Epithelial cell of proximal tubule (primary cell): ENCODE data around the gene CACNG1. TPM values are rescaled to one million over a fixed set of nuclear protein-coding genes. Genes with fewer than 3 reads are reported as not detected.
"Not testable (repeated sequence)": the region's sequence is repeated elsewhere in the genome, so short reads cannot be mapped to it uniquely, and the experiment has no call there.

ENCODE experiments used
- DNase-seq: peaks from one replicate; pipeline ENCODE4 v3.0.0-alpha.2; 2011; ENCODE audit warnings: low read depth
- H3K4me3 ChIP-seq: 2 replicates; pipeline ENCODE4 v1.5.1; 2011; ENCODE audit warnings: low read depth, mild to moderate bottlenecking, low read length
- total RNA-seq: library from RNA; depleted of rRNA; stranded (reverse); fragments of >200 nt; gene quantifications from 2 replicates; pipeline ENCODE4 v1.2.3, GENCODE V29; 2015
- TF ChIP-seq, protein P1 (sequence below): conservative IDR thresholded peaks from 2 replicates; pipeline ENCODE4 v1.5.1; 2012; ENCODE audit warnings: low read depth, mild to moderate bottlenecking, low read length

Gene CACNG1
- total RNA-seq, 1 donor from 2014 or later: not detected

DNA sequence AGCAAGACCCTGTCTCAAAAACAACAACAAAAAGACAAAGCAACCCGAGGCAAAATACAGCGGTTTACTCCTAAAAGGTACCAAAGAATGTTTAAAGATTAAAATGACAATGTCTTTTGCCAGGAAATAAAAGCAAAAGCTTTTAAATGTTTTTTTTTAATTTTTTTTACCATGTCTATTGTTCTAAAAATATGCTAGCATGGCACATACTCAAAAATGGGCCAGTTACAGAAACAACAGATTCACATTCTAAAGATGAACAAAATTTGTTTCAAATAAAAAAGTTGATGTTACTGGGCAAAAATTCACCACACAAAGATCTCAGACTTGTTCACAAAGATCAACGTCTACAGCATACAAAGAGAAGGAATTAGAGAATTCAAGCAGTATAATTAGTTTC, 41.1 kb downstream of the CACNG1 start:
- TF ChIP-seq, protein P1, sequence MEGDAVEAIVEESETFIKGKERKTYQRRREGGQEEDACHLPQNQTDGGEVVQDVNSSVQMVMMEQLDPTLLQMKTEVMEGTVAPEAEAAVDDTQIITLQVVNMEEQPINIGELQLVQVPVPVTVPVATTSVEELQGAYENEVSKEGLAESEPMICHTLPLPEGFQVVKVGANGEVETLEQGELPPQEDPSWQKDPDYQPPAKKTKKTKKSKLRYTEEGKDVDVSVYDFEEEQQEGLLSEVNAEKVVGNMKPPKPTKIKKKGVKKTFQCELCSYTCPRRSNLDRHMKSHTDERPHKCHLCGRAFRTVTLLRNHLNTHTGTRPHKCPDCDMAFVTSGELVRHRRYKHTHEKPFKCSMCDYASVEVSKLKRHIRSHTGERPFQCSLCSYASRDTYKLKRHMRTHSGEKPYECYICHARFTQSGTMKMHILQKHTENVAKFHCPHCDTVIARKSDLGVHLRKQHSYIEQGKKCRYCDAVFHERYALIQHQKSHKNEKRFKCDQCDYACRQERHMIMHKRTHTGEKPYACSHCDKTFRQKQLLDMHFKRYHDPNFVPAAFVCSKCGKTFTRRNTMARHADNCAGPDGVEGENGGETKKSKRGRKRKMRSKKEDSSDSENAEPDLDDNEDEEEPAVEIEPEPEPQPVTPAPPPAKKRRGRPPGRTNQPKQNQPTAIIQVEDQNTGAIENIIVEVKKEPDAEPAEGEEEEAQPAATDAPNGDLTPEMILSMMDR: no peak
- no peak for DNase-seq
- no peak overlapping the region for H3K4me3 ChIP-seq

DNA sequence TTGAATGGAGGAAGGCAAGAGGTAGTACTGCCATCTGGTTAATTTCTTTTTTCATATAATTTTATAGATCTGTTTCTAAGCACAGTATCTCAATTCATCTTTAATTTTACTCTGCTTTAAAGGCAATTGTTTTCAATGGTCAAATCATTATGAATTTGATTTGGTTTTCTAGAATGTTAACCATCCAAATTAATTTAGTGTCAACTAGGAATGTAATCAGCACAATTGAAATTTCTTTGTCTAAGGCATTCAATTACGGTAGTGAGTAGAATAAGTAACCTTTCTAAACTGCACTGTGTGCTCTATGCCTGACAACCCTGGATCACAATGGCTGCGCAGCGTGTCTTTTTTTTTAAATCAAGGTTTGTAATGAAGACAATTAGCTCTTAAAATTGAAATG, 44.3 kb downstream of the CACNG1 start:
- TF ChIP-seq, protein P1: no peak
- no peak overlapping the region for H3K4me3 ChIP-seq

DNA sequence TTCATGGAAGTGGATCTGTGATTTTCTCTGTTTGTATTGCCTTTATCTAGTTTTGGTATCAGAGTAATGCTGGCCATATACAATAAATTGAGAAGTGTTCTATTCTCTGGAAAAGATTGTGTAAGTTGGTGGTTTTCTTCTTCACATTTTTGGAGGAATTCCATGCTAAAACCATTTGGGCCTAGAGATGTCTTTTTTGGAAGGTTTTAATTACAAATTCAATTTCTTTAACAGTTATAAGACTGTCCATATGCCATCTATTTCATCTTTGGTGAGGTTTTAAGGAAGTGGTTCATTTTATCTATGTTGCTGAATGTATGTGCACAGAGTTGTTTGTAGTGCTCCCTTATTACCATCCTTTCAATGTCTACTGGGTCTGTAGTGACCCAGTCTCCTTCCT, 46.0 kb downstream of the CACNG1 start:
- TF ChIP-seq, protein P1: no peak
- DNase-seq: no peak
- no peak overlapping the region for H3K4me3 ChIP-seq

More for the DNA sequence above, 44.3 kb downstream of the CACNG1 start:
- no peak for DNase-seq

DNA sequence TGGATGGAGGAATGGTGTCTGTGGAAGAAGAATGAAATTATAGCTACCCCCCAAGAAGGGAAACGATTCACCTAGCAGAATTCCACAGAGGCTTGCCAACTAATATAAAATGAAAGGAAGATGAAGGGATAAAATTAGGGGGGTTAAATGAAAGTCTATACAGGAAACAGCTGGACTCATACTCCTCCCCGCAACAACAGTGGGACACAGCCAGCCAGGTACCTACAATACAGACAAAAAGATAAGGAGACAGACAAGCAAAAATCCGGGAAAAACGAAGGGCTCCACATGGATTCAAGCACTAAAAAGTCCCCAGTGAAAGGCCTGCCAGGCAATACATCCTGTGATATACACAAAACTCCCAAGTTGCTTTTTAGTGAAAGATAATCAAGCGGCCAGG, 47.9 kb downstream of the CACNG1 start:
- DNase-seq: no peak
- TF ChIP-seq, protein P1: no peak
- no peak overlapping the region for H3K4me3 ChIP-seq

DNA sequence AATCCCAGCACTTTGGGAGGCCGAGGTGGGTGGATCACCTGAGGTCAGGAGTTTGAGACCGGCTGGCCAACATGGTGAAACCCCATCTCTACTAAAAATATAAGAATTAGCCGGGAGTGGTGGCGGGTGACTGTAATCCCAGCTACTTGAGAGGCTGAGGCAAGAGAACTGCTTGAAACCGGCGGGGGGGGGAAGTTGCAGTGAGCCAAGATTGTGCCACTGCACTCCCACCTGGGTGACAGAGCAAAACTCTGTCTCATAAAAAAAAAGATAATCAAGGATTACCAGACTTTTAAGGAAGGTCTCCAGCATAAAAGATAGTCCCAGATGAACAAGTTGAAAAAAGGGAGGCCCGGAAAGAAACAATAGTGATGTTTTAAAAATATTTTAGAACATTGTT, 48.4 kb downstream of the CACNG1 start:
- H3K4me3 ChIP-seq: not testable (repeated sequence)

DNA sequence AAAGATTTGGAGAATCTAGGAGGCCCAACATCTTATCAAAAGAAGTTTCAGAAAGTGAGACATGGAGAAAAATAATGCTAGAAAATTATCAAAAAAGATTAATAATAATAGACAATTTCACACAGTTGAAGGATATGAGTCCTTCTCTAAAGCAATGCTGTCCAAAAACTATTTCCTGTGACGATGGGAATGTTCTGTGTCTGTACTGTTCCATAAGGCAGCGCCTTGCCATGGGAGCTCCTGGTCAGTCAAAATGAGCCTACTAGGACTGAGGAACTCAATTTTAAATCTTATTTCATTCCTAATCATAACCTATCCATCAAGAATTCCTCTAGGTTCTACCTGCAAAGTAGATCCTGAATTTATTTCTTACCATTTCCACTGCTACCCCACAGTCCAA, 49.0 kb downstream of the CACNG1 start:
- TF ChIP-seq, protein P1: no peak
- no peak for DNase-seq
- H3K4me3 ChIP-seq: no peak overlapping the region

More for the DNA sequence above, 48.4 kb downstream of the CACNG1 start:
- not testable (repeated sequence) for DNase-seq

DNA sequence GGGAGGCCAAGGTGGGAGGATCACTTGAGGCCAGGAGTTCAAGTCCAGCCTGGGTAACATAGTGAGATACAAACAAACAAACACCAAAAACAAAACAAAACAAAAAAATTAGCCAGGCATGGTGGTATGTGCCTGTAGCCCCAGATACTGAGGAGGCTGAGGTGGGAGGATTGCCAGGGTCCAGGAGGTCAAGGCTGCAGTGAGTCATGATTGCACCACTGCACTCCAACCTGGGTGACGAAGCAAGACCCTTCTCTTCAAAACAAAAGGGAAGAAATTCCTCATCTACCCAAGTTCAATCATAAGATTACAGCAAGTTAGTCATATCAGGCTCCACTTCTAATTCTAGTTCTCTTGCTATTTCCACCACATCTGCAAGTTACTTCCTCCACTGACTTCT, 50.9 kb downstream of the CACNG1 start:
- DNase-seq: peak; percentile 82
- H3K4me3 ChIP-seq: not testable (repeated sequence)

DNA sequence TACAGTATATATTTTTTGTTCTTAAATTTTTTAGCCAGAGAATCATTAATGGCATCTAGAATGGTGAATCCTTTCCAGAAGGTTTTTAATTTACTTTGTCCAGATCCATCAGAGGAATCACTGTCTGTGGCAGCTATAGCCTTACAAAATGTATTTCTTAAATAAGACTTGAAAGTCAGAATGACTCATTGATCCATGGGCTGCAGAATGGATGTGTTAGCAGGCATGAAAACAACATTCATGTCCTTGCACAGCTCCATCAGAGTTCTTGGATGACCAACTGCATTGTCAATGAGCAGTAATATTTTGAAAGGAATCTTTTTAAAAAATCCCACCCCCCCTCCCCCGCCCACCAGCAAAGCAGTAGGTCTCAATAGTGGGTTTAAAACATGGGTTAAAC, 51.4 kb downstream of the CACNG1 start:
- no peak overlapping the region for H3K4me3 ChIP-seq
- DNase-seq: peak; percentile 32
- TF ChIP-seq, protein P1: no peak
